Spleen (tissue), 11 donors: Measurements from ENCODE around the gene ACR. TPM values are rescaled to one million over a fixed set of nuclear protein-coding genes. Genes with fewer than 3 reads are reported as not detected.

ENCODE experiments used
- DNase-seq: peaks from one replicate; pipeline ENCODE4 v3.0.0-alpha.2; 2020
- H3K27ac ChIP-seq, 8 donors: fragments of 200-600 bp; sonication (generic) in 7 of 8; 1 replicate in 4 of 8; 2 replicates in 4 of 8; pipeline versions ENCODE4 v1.5.0 to v1.8.0; 2016 to 2021; ENCODE audit warnings: inconsistent platforms in 4 of 8, mild to moderate bottlenecking in 4 of 8, moderate library complexity in 1 of 8
- H3K27me3 ChIP-seq, 7 donors: fragments of 200-600 bp; sonication (generic) in 6 of 7; replicated peaks in 1 of 7; 1 replicate in 4 of 7; 2 replicates in 3 of 7; pipeline versions ENCODE4 v1.5.0 to v1.8.0; 2016 to 2021; ENCODE audit warnings: inconsistent platforms in 3 of 7, mild to moderate bottlenecking in 1 of 7
- H3K36me3 ChIP-seq, 6 donors: fragments of 200-600 bp; sonication (generic) in 5 of 6; 1 replicate in 4 of 6; 2 replicates in 2 of 6; pipeline versions ENCODE4 v1.5.0 to v1.8.0; 2016 to 2021; ENCODE audit warnings: inconsistent platforms in 2 of 6
- H3K4me1 ChIP-seq, 6 donors: fragments of 200-600 bp; sonication (generic) in 5 of 6; 1 replicate in 3 of 6; 2 replicates in 3 of 6; pipeline versions ENCODE4 v1.5.0 to v1.8.0; 2016 to 2021; ENCODE audit warnings: inconsistent platforms in 3 of 6
- H3K4me3 ChIP-seq, 8 donors: fragments of 200-600 bp; sonication (generic) in 7 of 8; 1 replicate in 4 of 8; 2 replicates in 4 of 8; pipeline versions ENCODE4 v1.5.0 to v1.8.0; 2016 to 2021; ENCODE audit warnings: inconsistent platforms in 4 of 8, mild to moderate bottlenecking in 4 of 8, moderate library complexity in 2 of 8
- H3K9me3 ChIP-seq, 8 donors: fragments of 200-600 bp; sonication (generic) in 7 of 8; 1 replicate in 4 of 8; 2 replicates in 4 of 8; pipeline versions ENCODE4 v1.5.0 to v1.8.0; 2016 to 2021; ENCODE audit warnings: inconsistent platforms in 4 of 8
- POLR2A ChIP-seq, 3 donors: fragments of 450-650 bp; IDR thresholded peaks; one replicate each; pipeline ENCODE4 v1.5.1; 2017; ENCODE audit warnings: antibody characterized with exemption in 3 of 3, mild to moderate bottlenecking in 1 of 3
- POLR2AphosphoS5 ChIP-seq, 3 donors: sonication (generic); formaldehyde crosslinking; IDR thresholded peaks; one replicate each; pipeline ENCODE4 v1.5.1; 2017; ENCODE audit warnings: antibody characterized with exemption in 3 of 3
- WGBS, 5 donors: extraction: QIAGEN DNeasy Blood & Tissue Kit in 3 of 5; methylation state at CpG; one replicate each; pipeline versions ENCODE4 v1.1.5 to v1.1.7; 2013 to 2018; 5-methylcytosine and 5-hydroxymethylcytosine counted together
- intact Hi-C: fragments of 100-400 bp; cut with DNase I; formaldehyde crosslinking; loops from one replicate; pipeline ENCODE4 v1.15.0; 2023; ENCODE audit warnings: low total_unique reads
- polyA plus RNA-seq, 3 donors: library from polyadenylated mRNA; stranded (reverse); fragments of 200-250 nt; gene quantifications; one replicate each; pipeline ENCODE4 v1.2.1, GENCODE V29; 2013
- total RNA-seq, 7 donors: library from RNA; depleted of rRNA in 3 of 7; stranded (reverse); fragments of >200 nt in 3 of 7; fragmentation: NEBNext Ultra II Directional in 4 of 7; extraction: Animal tissue kit (Norgen Biotek cat#: 25700) in 4 of 7; gene quantifications; one replicate each; pipeline versions ENCODE4 v1.1.0 to v1.2.1, GENCODE V29; 2016 to 2021
- TF ChIP-seq, protein P1 (sequence below), 11 experiments: fragments of 200-600 bp in 7 of 11; fragments of 450-650 bp in 4 of 11; sonication (generic) in 4 of 11; IDR thresholded peaks in 8 of 11; conservative IDR thresholded peaks in 3 of 11; 1 replicate in 7 of 11; 2 replicates in 4 of 11; pipeline versions ENCODE4 v1.4.0 to v1.8.0; 2016 to 2021; ENCODE audit warnings: antibody characterized with exemption in 11 of 11, inconsistent platforms in 4 of 11, mild to moderate bottlenecking in 1 of 11
- donor health status: healthy with polysubstance abuse.
- donor health status: DM: no; HTN: no; CAD: no; lungs with moderate emphysema.
- donor health status: DM: no; HTN: no; CAD: no.
- donor health status: Bipolar disorder and iron deficiency.
- donor health status: healthy.
- donor health status: DM: no; HTN: no; CAD: no.
- donor health status: DM: yes; HTN: yes; CAD: no.

Gene ACR
- total and polyA plus RNA-seq, 10 donors, result 0.21 to 12.5 (median 1.7) TPM

DNA sequence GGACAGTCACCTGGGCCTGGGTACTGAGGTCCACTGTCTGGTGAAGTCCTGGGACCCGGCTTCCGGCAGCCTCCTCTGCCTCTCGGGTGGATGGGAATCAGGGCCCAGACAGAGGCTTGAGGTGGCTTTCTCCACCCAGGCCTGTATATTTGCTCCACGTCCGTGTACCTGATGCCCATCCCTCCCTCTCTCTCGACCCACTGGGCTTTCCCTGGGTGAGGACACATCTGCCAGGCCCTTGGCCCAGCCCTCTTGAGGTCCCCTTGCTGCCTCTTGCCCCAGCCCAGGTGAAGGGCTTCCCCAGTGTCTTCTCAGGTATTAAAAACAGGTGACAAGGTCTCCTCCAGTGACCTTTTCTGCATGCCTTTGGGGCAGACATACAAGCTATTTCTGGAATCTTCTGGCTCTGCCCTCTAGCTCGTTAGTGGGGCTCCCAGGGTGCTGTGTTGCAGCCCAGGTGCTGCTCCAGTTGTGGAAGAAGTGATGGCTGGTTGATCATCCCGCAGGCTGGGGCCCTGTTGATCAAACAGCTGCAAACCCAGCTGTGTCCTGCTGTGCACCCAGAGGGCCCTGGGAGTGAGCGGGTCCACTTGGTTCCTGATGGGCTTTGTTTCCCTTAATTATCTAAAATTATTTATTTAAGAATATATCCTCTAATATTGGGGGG is 25.5 kb upstream of the ACR start:
- peaks cover 0 to 66% (median 0%) of the 10 kb centered on the region in 6 donors for H3K36me3 ChIP-seq
- DNase-seq, result peak; percentile 56
- no peak for TF ChIP-seq POLR2A (IDR thresholded peaks at IDR 0.05)
- no peak for TF ChIP-seq POLR2AphosphoS5 (IDR thresholded peaks at IDR 0.05)
- TF ChIP-seq, protein P1, sequence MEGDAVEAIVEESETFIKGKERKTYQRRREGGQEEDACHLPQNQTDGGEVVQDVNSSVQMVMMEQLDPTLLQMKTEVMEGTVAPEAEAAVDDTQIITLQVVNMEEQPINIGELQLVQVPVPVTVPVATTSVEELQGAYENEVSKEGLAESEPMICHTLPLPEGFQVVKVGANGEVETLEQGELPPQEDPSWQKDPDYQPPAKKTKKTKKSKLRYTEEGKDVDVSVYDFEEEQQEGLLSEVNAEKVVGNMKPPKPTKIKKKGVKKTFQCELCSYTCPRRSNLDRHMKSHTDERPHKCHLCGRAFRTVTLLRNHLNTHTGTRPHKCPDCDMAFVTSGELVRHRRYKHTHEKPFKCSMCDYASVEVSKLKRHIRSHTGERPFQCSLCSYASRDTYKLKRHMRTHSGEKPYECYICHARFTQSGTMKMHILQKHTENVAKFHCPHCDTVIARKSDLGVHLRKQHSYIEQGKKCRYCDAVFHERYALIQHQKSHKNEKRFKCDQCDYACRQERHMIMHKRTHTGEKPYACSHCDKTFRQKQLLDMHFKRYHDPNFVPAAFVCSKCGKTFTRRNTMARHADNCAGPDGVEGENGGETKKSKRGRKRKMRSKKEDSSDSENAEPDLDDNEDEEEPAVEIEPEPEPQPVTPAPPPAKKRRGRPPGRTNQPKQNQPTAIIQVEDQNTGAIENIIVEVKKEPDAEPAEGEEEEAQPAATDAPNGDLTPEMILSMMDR (IDR thresholded peaks at IDR 0.05 in 8 of 11, conservative IDR thresholded peaks at IDR 0.05 in 3 of 11), result no peak
- H3K27me3 ChIP-seq, result no peaks in the 10 kb centered on the region
- peak overlapping the region in 3 of 8 donors; percentile 3 to 74 (median 21) for H3K27ac ChIP-seq
- WGBS, 5 donors, result 67 to 83% (median 72%) methylated on average over 9 of the region's 9 CpGs
- H3K4me3 ChIP-seq, result no peak overlapping the region
- intact Hi-C loops, result no loop called here
- no peaks in the 10 kb centered on the region for H3K9me3 ChIP-seq
- peaks cover 0 to 84% (median 36%) of the 10 kb centered on the region in 6 donors for H3K4me1 ChIP-seq

GRCh38 chr22:50713008-50713385 is 25.0 kb upstream of the ACR start:
- intact Hi-C loops, result no loop called here
- 64 to 88% (median 69%) methylated on average over 13 of the region's 13 CpGs for WGBS, 5 donors
- H3K36me3 ChIP-seq, result peaks cover 0 to 71% (median 0%) of the 10 kb centered on the region in 6 donors
- H3K4me3 ChIP-seq, result no peak overlapping the region
- H3K9me3 ChIP-seq, result no peaks in the 10 kb centered on the region
- H3K27me3 ChIP-seq, result no peaks in the 10 kb centered on the region
- TF ChIP-seq POLR2A (IDR thresholded peaks at IDR 0.05) (no peak), POLR2AphosphoS5 (IDR thresholded peaks at IDR 0.05) (no peak)
- TF ChIP-seq, protein P1 (IDR thresholded peaks at IDR 0.05 in 8 of 11, conservative IDR thresholded peaks at IDR 0.05 in 3 of 11), result no peak
- peak overlapping the region in 3 of 8 donors; percentile 31 to 74 (median 31) for H3K27ac ChIP-seq
- peak; percentile 70 for DNase-seq
- peaks cover 0 to 86% (median 36%) of the 10 kb centered on the region in 6 donors for H3K4me1 ChIP-seq

- Histone ChIP-seq H3K36me3 (peaks cover 0 to 67% (median 0%) of the 10 kb centered on the region in 6 donors), H3K4me3 (no peak overlapping the region), H3K27me3 (no peaks in the 10 kb centered on the region), H3K4me1 (peaks cover 0 to 90% (median 39%) of the 10 kb centered on the region in 6 donors), H3K27ac (peak overlapping the region in 3 of 8 donors; percentile 31 to 74 (median 31)), H3K9me3 (no peaks in the 10 kb centered on the region)
- peak; percentile 50 for DNase-seq
- TF ChIP-seq, protein P1 (IDR thresholded peaks at IDR 0.05 in 8 of 11, conservative IDR thresholded peaks at IDR 0.05 in 3 of 11), result no peak
- peak in 1 of 3 donors; percentile 83 for TF ChIP-seq POLR2AphosphoS5 (IDR thresholded peaks at IDR 0.05)
- intact Hi-C loops, result no loop called here
- WGBS, 5 donors, result 74 to 85% (median 80%) methylated on average over 4 to 5 of the region's 5 CpGs
These were observed 24.4 kb upstream of the ACR start for GRCh38 chr22:50713571-50714056.

DNA sequence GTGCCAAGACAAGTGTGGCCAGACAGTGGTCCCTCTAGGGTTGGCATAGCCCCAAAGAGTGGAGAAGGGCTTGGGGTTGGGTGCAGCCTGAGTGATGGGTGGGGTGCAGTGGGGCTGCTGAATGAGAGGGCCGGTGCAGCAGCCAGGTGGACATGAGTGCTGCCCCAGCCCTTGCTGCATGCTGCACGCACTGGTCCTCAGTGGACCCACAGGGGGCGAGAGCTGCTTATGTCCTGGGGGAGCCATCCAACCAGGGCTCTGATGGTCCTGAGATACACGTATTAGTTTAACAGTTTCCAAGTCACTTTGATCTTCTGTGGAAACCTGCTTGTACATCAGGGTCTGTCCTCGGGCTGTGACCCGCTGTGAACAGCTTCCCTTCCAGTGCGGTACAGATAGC is 23.9 kb upstream of the ACR start:
- H3K27ac ChIP-seq, result peak overlapping the region in 5 of 8 donors; percentile 49 to 74 (median 55)
- peak in 2 of 3 donors; percentile 67 to 70 for TF ChIP-seq POLR2AphosphoS5 (IDR thresholded peaks at IDR 0.05)
- peak in 1 of 3 donors; percentile 1 for TF ChIP-seq POLR2A (IDR thresholded peaks at IDR 0.05)
- TF ChIP-seq, protein P1 (IDR thresholded peaks at IDR 0.05 in 8 of 11, conservative IDR thresholded peaks at IDR 0.05 in 3 of 11), result no peak
- intact Hi-C loops, result no loop called here
- no peak overlapping the region for H3K4me3 ChIP-seq
- peaks cover 0 to 62% (median 0%) of the 10 kb centered on the region in 6 donors for H3K36me3 ChIP-seq
- WGBS, 5 donors, result 76 to 94% (median 84%) methylated on average over 7 of the region's 7 CpGs
- peaks cover 0 to 90% (median 36%) of the 10 kb centered on the region in 6 donors for H3K4me1 ChIP-seq
- peak; percentile 54 for DNase-seq
- no peaks in the 10 kb centered on the region for H3K27me3 ChIP-seq
- H3K9me3 ChIP-seq, result no peaks in the 10 kb centered on the region
